HCEC 1CT (cell line): Measurements from ENCODE around the gene VNN1.
"Not testable (repeated sequence)": the region's sequence is repeated elsewhere in the genome, so short reads cannot be mapped to it uniquely, and the experiment has no call there.

Source experiments
- DNase-seq: peaks from one replicate; pipeline ENCODE4 v3.0.0-alpha.2; 2017

Gene VNN1

DNA sequence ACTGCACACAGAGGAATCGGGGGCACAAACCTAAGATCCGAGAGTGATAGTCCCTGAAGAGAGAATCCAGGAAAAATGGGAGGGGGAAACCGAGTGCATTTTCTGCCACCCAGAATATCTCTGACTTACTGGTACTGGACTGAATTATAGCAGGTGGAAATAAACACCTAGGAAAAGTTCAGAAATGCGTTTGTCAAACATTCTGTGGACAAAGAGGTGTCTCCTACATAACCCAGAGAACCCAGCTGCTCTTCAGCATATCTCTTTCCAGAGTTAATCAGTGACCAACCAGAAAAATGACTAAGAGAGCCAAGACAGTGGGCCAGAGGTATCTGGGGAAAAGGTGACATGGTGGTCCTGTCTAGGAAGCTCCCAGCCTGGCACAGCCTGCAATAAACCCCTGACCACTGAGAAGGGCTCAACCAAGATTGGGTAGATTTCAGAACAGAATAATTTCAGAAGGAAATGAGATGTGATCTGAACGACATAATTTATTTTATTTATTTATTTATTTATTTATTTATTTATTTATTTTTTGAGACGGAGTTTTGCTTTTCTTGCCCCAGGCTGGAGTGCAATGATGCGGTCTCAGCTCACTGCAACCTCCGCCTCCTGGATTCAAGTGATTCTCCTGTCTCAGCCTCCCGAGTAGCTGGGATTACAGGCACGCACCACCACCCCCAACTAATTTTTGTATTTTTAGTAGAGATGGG, 6.0 kb upstream of the VNN1 start:
- DNase-seq, result no peak

DNA sequence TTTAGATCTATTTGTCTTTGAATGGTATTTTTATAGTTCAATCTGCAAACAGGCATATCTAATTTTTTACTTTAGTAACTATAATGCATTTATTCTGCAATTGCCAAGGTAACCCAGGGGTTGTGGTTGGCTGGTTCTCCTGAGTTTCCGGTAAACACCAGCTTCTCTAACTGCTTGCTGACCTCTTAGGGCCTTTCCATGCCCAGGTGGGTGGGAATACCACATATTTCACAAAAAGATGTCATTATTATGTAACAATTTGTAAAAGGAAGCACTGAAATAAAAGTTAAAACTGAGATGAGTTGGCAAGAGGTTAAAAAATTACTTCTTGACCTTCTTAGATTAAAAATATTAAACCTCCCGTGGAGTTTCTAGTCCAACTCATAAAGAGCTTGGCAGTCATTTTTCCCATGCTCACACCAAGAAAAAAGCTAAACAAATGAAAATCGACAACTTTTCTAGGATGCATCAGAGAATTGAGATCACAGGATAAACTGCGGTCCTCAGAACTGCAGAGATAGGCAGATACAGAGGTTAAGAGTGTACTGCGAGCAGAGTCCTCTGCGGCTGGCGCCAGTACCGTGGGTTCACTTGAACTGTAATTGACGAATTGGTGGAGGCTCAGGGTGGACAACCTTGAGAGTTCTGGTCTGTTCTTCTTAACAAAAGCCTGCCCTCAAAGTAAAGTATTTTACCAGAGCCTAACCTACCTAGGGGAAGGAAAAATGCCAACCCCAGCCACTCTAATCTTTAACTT, 2.2 kb upstream of the VNN1 start:
- no peak for DNase-seq

DNA sequence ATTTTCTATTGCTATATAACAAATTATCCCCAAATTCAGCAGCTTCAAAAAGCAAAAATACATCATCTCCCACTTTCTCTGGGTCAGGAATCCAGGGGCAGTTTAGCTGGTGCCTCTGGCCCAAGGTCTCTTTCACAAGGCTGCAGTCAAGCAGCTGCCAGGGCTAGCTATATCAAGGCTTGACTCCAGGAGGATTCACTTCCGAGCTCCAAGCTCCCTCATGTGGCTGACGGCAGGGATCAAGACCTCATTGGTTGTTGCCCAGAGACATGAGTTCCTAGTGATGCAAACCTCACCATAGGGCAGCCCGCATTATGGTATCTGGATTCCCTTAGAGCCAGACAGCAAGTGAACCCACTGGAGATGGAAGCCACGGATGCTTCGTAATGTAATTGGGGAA, 1.3 kb upstream of the VNN1 start:
- DNase-seq, result peak; percentile 79

DNA sequence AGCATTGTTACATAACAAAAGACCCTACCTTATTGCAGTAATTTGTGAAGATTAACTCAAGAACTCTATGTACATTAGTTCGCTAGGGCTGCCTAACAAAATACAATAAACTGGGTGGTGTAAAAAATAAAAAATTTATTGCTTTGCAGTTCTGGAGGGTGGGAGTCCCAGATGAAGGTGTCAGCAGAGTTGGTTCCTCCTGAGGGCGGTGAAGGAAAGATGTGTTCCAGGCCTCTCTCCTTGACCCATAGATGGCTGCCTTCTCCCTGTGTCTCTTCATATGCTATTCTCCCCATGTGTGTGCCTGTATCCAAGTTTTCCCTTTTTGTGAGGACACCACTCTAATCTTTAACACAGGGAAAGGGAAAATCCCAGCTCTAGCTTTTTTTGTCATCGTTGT, 305 bp upstream of the VNN1 start:
- DNase-seq, result no peak

DNA sequence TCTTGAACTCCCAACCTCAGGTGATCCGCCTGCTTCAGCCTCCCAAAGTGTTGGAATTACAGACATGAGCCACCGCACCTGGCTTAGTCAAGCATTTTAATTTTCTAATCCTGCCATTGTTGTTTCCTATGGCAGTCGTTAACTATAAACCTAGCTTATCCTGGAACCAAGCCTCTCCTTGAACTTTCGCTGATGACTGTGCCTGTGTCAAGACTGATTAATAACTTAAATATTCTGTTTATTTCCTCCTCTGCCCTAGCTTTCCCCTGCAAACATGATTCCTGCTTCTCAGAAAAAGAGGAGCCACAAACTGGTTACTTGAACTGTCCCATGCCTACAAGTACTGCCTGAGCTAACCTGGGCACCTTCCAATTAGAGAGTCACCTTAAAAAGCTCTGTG, 1.5 kb downstream of the VNN1 start:
- DNase-seq, result peak; percentile 79

DNA sequence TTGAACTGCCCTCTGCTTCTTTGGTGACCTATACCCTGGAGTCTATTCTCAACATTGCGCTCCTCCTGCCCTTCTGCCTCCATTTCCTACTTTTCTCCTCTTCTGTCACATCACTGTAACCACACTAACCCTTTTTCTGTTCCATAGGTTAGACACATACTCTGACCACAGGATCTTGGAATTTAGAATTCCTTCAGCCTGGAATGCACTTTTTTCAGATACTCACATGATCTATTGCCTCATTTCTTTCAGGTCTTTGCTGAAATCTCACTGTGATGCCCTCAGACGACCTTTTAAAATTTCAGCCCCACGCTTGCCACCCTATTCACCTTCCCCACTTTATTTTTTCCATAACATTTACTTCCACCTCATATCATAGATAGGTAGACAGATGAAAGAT, 5.1 kb downstream of the VNN1 start:
- DNase-seq, result peak; percentile 22

DNA sequence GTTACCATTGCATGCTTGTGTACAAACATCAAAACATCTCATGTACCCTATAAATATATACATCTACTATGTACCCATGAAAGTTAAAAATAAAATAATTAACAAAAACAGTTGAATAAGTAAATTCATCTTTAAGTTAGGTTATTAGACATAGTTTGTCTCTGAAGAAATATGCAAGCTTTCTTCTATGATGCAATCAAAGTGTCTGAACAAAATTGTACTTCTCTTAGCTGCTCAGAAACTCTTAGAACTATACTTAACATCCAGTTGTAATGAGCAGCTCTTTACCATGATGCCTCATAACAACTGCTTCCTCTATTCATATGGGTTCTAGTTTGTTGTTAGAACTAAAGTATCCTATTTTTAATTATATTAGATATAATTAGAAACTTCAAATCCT, 5.9 kb downstream of the VNN1 start:
- DNase-seq, result no peak

DNA sequence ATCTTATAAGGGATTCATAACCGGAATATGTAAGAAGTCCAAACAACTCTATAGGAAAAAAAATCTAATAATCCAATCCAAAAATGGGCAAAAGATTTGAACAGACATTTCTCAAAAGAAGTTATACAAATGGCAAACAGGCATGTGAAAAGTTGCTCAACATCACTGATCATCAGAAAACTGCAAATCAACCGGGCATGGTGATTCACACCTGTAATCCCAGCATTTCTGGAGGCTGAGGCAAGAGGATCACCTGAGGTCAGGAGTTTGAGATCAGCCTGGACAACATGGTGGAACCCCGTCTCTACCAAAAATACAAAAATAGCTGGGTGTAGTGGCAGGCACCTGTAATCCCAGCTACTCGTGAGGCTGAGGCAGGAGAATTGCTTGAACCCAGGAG, 7.1 kb downstream of the VNN1 start:
- DNase-seq, result not testable (repeated sequence)

DNA sequence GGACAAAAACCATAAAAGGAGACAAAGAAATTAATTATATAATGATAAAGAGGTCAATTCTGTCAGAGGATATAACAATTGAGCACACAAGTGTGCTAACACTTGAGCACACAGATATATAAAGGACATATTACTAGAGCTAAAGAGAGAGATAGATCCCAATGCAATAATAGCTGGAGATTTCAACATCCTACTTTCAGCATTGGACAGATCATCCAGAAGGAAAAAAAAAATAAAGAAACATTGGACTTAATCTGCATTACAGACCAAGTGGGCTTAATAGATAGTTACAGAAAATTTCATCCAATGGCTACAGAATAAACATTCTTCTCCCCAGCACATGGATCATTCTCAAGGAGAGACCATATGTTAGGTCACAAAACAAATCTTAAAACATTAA, 9.9 kb downstream of the VNN1 start:
- DNase-seq, result no peak

DNA sequence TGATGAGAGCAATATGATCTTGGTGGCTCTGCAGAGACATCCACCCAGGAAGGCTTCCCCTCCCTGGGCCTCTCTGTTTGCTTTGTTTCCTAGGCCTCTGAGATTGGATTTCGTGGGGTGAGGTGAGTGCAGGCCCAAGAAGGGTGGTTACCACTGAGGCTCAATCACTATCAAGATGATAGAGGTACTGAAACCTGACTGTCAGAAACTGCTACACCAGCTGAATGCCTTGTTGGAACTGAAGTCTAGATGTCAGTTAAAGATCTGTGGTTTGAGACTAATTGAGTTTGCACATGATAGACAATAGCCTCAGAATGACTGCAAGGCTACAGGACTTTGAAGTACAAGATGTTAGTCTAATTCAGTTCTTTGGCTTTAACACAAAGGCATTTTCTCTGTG, 15.2 kb downstream of the VNN1 start:
- no peak for DNase-seq

DNA sequence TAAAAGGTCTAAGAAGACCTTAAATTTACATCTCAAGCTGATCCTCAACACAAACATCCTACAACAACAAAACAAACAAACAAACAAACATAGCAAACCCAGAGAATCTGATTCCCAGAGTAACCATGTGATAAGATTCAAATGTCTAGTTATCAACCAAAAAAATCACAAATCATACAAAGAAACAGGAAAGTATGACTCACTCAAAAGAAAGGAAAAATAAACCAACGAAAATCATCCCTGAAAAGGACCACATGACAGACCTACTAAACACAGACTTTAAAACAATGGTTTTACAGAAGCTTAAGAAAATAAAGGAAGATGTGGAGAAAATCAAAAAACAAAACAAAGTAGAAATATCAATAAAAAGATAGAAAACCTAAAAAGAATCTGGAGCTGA, 18.1 kb downstream of the VNN1 start:
- DNase-seq, result peak; percentile 8

DNA sequence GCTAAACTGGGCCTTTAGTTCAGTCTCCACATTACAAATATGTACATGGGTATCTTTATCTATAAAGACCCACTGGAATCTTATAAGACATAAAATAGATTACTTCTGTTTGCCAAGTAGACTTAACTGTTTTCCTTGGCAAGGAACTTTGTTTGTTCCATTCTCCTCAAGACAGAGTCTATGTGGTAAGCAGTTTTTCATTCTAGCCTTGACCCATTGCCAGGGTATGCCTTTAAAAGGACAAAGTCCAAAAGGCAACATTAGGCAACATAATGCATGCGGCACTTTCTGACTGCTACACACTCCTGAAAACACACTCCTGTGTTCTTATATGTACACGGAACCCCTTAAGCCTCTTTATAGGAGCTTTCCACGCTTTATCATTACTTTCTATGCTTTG, 20.4 kb downstream of the VNN1 start:
- DNase-seq, result no peak

DNA sequence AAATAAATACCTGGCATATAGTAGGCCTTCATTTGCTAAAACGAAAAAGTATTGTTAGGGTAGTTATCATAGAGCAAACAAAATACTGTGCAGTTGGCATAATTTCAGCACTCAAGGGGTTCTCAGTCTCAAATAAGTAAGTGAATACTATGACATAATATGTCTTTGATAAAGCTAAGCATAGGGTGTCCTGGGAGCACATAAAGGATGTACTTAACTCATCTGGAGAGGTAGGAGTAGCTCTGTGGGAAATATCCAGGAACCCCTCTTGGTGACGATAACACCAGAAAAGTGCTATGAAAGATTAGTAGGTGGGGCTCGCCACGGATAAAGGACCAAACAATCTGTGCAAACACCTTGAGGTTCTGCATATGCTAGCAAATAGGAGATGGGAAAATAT, 23.2 kb downstream of the VNN1 start:
- no peak for DNase-seq

DNA sequence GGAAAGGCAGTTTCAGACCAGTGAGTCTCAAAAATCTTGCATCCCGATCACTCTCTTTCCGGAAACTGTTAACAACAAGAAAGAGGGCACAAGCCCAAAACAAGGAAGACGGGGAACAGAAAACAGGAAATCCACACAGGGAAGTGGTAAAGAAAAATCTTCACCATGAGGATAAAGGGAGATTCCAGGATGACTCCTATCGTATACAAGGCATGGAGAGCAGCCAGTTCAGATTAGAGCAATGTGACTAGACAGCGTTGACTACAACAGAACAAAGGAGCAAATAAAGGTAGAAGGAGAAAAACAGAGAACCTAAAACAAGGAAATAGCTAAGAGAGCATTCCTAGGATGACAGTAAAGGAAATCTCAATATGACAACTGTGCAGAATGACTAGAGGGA, 26.5 kb downstream of the VNN1 start:
- DNase-seq, result peak; percentile 62

DNA sequence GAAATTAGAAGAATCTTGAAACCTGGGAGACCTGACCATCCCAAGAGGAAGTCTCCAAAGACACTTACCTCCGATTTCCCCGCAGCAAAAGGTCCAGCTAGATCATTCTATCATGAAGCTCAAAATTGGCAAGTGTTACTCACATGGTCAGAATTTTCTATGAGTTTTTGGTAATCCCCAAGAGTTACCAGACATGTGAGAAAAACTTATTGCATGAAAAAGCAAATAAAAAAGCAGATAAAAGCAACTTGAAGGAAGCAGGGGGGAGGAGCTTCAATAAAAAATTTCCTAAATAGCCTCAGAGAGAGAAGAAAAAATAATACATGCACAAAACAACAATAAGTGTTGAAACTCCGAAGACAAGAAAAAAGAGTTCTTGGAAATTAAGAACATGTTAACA, 27.3 kb downstream of the VNN1 start:
- DNase-seq, result no peak

DNA sequence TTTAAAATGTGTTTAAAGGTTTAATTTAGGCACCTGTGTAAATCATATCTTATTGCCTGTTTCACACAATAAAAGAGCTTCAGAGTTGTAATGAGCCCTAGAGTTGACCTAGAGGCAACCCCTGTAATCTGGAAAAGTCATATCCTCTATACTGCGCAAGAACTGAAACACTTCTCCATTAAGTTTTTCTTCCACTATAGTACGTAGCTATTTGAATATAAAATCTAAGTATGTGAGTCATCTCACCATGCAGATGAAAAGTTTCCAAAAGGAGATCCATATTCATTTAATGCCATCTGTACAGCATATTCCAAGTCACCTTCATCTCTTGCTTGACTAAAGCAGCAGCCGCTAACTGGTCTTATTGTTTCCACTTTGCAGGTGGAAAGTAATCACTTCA, 28.8 kb downstream of the VNN1 start:
- no peak for DNase-seq

DNA sequence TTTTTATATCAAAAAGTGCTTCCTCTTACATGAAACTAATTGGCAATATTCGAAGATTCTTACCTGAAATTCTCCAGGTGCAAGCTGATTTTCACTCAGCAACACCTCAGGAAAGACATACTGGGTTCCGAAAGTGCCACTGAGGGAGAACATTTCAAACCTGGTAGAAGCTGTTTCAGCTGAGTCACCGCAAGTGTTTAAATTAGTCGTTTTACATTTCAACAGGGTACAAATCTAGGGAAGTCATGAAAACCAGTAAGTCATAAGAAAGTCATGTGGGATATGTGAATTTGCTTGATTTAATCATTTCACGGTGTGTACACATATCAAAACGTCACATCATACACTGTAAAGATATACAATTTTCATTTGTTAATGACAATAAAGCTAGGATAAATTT, 29.6 kb downstream of the VNN1 start:
- peak; percentile 43 for DNase-seq

DNA sequence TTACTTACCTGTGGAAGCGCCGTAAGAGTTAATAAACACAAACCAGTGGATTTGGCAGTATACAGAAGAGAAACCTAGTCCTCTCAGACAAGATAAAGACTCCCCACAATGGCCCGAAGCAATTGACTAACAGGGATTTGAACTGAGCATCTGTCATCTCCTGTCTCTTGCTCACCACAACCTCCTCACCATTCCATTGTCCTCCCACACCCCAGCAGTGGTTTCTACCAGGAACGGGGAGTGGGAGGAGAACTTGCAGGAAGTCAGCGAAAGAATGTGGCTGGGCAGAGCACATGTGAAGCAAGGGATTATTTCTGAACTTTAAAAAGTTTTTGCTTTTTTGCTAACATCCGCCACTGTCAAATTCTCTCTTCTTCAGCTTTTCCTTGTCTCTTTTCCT, 30.3 kb downstream of the VNN1 start:
- peak; percentile 37 for DNase-seq

DNA sequence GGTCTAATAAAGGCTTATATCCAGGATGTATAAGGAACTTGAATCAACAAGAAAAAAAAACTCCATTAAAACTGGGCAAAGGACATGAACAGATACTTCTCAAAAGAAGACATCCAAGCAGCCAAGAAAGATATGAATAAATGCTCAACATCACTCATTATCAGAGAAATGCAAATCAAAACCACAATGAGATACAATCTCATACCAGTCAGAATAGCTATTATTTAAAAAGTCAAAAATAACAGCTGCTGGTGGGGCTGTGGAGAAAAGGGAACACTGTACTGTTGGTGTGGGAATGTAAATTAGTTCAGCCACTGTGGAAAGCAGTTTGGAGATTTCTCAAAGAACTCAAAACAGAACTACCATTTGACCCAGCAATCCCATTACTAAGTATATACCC, 34.8 kb downstream of the VNN1 start:
- DNase-seq, result not testable (repeated sequence)

DNA sequence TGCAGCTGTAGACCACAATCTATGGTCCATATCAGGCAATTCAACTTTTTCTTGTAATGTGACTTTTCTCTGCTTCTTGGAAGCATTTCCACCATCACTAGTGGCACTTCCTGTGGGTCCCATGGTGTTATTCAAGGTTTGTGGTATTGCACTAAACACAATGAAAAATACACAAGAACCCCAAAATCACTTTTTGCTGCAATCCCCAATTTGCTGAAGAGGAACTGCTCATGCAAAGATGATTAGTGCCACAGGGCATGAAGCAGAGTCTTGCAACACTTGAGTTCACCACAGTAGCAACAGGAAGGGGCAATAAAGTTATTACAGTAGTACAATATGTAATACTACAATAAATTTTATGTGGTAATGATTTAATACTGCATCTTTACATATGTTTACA, 38.1 kb downstream of the VNN1 start:
- no peak for DNase-seq

DNA sequence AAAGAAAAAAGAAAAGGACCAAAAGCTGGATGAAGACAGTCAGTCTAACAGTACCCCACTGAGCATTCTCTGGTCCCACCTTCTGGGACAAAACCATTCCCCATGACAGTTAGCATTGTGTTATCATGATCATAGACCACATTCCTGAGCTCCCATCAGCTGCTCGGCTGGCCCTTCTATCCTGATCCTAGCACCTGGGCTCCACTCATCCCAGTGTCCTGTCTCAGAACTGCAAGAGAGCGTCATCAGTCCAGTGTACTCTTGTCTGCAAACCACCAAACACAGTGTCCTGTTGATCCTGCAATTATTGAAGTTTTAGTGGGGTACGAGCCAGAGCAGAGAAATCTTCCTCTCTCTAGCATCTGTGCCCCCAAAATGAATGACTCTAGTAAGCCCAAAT, 38.9 kb downstream of the VNN1 start:
- no peak for DNase-seq

DNA sequence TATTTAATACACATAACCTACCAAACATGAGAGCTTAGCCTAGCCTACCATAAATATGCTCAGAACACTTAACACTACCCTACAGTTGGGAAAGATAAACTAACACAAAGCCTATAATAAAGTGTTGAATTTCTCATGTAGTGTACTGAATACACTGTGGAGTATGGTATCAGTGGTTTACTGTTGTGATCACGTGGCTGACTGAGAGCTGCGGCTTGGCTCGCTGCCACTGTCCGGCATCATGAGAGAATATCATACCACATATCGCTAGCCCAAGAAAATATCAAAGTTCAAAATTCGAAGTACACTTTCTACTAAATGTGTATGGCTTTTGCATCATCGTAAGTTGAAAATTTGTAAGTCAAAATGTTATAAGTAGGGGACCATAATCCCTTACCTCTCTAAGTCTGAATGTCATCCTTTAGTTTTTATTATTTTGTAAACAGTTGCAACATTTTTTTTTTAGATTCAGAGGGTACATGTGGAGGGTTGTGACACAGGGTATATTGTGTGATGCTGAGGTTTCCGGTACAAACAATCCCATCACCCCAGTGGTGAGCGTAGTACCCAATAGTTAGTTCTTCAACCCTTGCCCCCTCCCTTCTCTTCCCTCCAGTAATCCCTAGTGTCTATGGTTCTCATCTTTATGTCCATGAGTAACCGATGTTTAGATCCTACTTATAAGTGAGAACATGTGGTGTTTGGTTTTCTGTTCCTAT, 40.3 kb downstream of the VNN1 start:
- DNase-seq, result no peak

DNA sequence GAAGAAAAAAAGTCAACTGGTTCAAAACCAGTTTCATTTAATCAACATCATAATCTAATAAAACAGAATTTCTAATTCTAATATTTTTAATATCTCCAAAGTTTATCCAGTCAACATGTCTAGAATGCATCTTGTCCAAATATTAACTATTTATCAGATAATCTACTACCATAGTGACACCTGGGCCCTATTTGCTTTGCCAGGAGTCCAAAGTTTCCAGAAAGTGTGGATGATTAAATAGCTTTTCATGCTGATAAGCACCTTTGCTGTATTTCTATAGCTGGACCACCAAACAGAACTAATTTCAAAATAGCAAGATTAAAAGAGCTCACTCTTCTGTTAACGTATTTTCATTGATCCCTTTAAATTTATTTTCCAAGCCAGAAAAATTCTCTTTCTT, 42.6 kb downstream of the VNN1 start:
- no peak for DNase-seq

DNA sequence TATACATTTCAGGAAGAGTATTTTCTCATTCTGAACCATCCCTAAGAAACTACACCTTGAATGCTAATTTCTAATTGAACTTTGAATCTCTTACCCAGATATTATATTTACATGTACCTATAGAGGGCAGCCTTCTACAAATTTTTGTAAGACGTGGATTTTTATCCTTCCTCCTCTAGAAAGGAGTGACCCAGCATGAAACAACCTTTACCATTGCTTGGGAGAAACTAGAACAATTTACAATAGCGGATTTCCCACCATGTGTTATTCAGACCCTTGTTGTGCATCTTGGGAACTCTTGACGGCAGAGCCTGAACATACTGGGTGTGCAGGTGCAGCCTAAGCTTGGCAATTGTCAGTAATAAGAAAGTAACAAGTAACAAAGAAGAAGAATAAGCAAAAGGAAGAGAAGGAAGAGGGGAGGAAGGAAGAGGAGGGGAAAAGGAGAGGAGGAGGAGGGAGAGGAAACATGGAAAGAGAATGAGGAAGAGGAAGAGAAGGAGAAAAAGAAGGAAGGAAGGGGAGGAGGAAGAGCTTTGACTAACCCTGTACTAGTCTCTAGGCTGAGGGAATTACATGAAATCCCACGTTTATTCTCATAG, 44.1 kb downstream of the VNN1 start:
- DNase-seq, result peak; percentile 54
